IgD-negative memory B cell (primary cell): ENCODE results near the gene CRYBB2. TPM values are rescaled to one million over a fixed set of nuclear protein-coding genes. Genes with fewer than 3 reads are reported as not detected.
"Not testable (repeated sequence)": the region's sequence is repeated elsewhere in the genome, so short reads cannot be mapped to it uniquely, and the experiment has no call there.

Experiments used
- H3K27ac Mint-ChIP-seq, 3 donors: one replicate each; pipeline ENCODE4 v1.8.0; 2020 to 2022; ENCODE audit warnings: mild to moderate bottlenecking in 3 of 3, mixed read lengths in 3 of 3, moderate library complexity in 1 of 3
- H3K27me3 Mint-ChIP-seq: one replicate; pipeline ENCODE4 v1.8.0; 2021; ENCODE audit warnings: mixed read lengths
- H3K36me3 Mint-ChIP-seq: one replicate; pipeline ENCODE4 v1.8.0; 2020; ENCODE audit warnings: mild to moderate bottlenecking, mixed read lengths
- H3K4me1 Mint-ChIP-seq, 3 donors: one replicate each; pipeline ENCODE4 v1.8.0; 2020 to 2022; ENCODE audit warnings: mixed read lengths in 3 of 3, mild to moderate bottlenecking in 1 of 3
- H3K4me3 Mint-ChIP-seq, 4 donors: one replicate each; pipeline ENCODE4 v1.8.0; 2020 to 2022; ENCODE audit warnings: mild to moderate bottlenecking in 4 of 4, mixed read lengths in 4 of 4, moderate library complexity in 3 of 4
- H3K9me3 Mint-ChIP-seq, 3 donors: one replicate each; pipeline ENCODE4 v1.8.0; 2020 to 2021; ENCODE audit warnings: mixed read lengths in 3 of 3, mild to moderate bottlenecking in 1 of 3
- polyA plus RNA-seq: library from polyadenylated mRNA; unstranded; fragments of 300-500 nt; fragmentation: Illumina TruSeq; gene quantifications from one replicate; pipeline ENCODE4 v1.2.3, GENCODE V29; 2021

CRYBB2 gene
- polyA plus RNA-seq, 1 donor from 2014 or later: not detected

DNA sequence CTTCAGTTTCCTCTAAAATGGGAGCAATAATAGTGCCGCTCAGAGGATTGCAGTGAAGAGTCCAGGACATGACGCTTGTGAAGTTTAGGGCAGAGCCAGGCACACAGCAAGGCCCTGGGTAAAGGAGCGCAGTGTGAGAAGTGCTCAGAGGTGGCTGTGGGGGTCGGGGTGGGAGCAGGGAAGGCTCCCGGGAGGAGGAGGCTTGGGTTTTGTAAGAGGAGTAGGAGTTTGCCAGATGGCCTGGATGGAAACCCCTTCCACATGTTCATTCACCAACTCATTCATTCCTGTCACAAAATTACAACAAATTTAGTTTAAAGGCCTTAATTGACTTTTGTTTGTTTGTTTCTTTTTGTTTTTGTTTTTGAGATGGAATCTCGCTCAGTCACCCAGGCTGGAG lies 17.0 kb downstream of the CRYBB2 start:
- peaks cover 38% of the 10 kb centered on the region for H3K27me3 Mint-ChIP-seq
- peaks cover 3 to 7% (median 3%) of the 10 kb centered on the region in 3 donors for H3K4me1 Mint-ChIP-seq
- H3K27ac Mint-ChIP-seq: no peak overlapping the region
- H3K4me3 Mint-ChIP-seq: peak overlapping the region in 3 of 4 donors; percentile 48 to 79 (median 66)
- H3K36me3 Mint-ChIP-seq: peaks cover 1% of the 10 kb centered on the region
- peaks cover 0 to 4% (median 0%) of the 10 kb centered on the region in 3 donors for H3K9me3 Mint-ChIP-seq

DNA sequence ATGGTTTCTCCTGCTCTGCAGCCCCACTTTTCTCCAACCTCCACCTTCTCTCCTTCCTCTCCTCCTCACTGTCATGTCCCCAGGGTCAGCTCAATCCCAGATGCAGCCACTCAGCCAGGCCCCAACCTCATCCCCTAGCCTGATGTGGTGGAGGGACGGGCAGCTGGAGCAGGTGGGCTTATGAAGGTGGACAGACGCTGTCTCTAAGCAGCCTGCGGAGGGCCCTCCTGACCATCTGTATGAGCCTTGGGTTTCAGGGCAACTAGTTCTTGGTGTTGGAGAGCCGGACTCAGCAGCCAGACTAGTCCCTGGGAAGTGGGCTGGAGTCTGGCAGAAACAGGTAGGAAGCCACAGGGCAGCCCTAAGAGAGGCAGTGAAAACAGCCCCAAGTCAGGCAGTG lies 18.1 kb downstream of the CRYBB2 start:
- peaks cover 0 to 4% (median 0%) of the 10 kb centered on the region in 3 donors for H3K9me3 Mint-ChIP-seq
- peaks cover 3 to 7% (median 3%) of the 10 kb centered on the region in 3 donors for H3K4me1 Mint-ChIP-seq
- peaks cover 32% of the 10 kb centered on the region for H3K27me3 Mint-ChIP-seq
- no peak overlapping the region for H3K4me3 Mint-ChIP-seq
- no peak overlapping the region for H3K27ac Mint-ChIP-seq
- H3K36me3 Mint-ChIP-seq: peaks cover 1% of the 10 kb centered on the region

DNA sequence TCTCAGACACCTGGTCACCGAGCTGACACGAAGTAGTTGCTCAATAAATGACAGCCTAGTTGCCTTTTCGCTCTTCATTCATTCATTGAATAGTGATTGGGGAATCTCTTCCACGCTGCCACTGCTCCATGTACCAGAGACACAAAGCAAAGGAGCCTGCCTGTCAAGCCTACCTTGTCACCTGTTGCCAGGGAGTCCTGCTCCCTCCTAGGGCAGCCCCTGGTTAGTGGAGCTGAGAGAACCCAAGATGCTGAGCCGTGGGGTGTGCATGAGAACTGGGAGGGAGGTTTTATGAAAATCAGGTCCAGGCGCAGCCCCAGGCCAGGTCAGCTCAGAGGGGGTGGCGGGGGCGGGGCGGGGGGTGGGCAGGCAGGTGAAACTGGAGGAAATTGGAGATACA lies 18.6 kb downstream of the CRYBB2 start:
- peaks cover 32% of the 10 kb centered on the region for H3K27me3 Mint-ChIP-seq
- not testable (repeated sequence) for H3K4me3 Mint-ChIP-seq, H3K36me3 Mint-ChIP-seq, H3K27ac Mint-ChIP-seq, H3K4me1 Mint-ChIP-seq, H3K9me3 Mint-ChIP-seq

DNA sequence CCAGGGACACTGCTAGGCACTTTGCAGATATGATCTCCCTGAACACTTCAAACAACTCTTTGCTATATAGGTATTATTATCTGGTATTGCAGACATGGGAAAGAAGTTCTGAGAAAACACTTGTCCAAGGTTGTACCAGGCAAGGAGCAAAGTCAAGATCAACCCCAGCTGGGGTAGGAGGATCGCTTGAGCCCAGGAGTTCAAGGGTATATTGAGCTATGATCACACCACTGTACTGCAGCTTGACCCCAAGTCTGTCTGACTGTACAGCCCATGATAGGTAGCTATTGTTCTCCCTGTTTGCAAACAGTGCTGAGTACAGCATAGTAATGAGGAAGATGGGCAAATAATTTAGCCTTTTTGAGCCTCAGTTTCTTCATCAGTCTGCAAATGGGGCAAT lies 35.7 kb downstream of the CRYBB2 start:
- not testable (repeated sequence) for H3K4me3 Mint-ChIP-seq, H3K36me3 Mint-ChIP-seq, H3K27me3 Mint-ChIP-seq, H3K27ac Mint-ChIP-seq, H3K9me3 Mint-ChIP-seq, H3K4me1 Mint-ChIP-seq

DNA sequence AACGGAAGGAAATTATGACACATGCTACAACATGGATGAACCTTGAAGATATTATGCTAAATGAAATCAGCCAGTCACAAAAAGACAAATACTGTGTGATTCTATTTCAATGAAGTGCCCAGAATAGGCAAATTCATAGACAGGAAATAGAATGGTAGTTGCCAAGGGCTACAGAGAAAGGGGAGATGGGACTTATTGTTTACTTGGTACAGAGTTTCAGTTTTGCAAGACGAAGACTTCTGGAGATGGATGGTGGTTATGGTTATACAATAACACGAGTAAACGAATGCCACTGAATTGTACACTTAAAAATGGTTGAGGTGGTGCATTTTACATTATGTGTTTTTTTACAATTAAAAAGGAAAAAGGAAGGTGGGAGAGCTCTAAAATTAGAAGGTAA lies 48.1 kb downstream of the CRYBB2 start:
- not testable (repeated sequence) for H3K4me3 Mint-ChIP-seq, H3K36me3 Mint-ChIP-seq, H3K27me3 Mint-ChIP-seq
- Mint-ChIP-seq H3K27ac (peak overlapping the region in 2 of 3 donors; percentile 20 to 73), H3K9me3 (peaks cover 2 to 18% (median 4%) of the 10 kb centered on the region in 3 donors), H3K4me1 (peaks cover 3 to 12% (median 4%) of the 10 kb centered on the region in 3 donors)

DNA sequence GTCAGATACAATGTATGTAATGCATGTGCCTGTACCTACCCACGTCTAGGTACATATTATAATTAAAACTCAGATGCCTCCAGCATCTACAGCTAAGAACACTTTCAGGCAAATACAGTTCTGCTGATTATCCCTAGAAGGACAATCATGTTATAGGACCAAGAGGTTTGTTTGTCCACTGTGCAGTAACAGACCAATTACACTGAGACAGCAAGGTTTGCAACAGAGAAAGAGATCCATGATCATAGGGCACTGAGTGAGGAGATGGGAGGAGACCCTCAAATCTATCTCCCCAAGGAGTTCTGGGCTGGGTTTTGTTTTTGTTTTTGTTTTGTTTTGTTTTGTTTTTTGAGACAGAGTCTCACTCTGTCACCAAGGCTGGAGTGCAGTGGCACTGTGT lies 49.5 kb downstream of the CRYBB2 start:
- Mint-ChIP-seq H3K9me3 (peaks cover 4 to 18% (median 6%) of the 10 kb centered on the region in 3 donors), H3K4me1 (peaks cover 3 to 12% (median 4%) of the 10 kb centered on the region in 3 donors)
- H3K27ac Mint-ChIP-seq, H3K27me3 Mint-ChIP-seq, H3K4me3 Mint-ChIP-seq, H3K36me3 Mint-ChIP-seq: not testable (repeated sequence)

DNA sequence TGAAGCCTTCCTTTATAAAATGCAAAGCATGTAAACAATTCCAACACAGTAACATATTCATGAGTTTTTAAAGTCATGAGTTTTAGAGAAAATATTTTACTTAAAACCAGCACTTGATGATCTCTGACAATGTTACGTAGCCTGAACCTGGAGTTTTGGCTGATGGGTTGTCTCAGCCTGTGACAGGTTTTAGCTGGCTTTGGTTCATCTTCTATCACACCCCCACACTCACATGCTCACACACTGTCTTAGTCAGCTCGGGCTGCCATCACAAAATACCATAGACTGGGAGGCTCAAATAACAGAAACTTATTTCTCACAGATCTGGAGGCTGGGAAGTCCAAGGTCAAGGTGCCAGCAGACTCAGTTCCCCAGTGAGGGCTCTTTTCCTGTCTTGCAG lies 50.6 kb downstream of the CRYBB2 start:
- not testable (repeated sequence) for H3K27ac Mint-ChIP-seq, H3K36me3 Mint-ChIP-seq, H3K27me3 Mint-ChIP-seq, H3K4me3 Mint-ChIP-seq
- Mint-ChIP-seq H3K4me1 (peaks cover 3 to 14% (median 4%) of the 10 kb centered on the region in 3 donors), H3K9me3 (peaks cover 2 to 11% (median 4%) of the 10 kb centered on the region in 3 donors)

DNA sequence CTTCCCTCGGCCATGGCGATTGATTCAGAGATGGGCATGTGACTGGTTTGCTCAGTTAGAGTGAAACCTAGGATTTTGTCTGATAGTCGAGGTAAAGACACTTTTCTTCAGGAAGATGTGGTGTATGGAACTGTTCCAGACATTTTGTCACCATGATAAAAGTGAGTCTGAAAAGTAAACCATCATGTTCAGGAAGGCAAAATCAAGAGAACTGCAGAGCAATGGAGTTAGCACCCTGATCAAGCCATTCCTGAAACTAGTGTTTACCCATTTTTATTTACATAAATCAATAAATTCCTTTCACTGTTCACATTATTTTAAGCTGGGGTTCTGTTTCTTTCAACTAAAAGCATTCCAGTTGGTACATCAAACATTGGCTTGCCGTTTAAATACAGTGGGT lies 53.8 kb downstream of the CRYBB2 start:
- not testable (repeated sequence) for H3K27me3 Mint-ChIP-seq, H3K4me3 Mint-ChIP-seq, H3K36me3 Mint-ChIP-seq, H3K27ac Mint-ChIP-seq, H3K4me1 Mint-ChIP-seq
- peaks cover 2 to 11% (median 2%) of the 10 kb centered on the region in 3 donors for H3K9me3 Mint-ChIP-seq

DNA sequence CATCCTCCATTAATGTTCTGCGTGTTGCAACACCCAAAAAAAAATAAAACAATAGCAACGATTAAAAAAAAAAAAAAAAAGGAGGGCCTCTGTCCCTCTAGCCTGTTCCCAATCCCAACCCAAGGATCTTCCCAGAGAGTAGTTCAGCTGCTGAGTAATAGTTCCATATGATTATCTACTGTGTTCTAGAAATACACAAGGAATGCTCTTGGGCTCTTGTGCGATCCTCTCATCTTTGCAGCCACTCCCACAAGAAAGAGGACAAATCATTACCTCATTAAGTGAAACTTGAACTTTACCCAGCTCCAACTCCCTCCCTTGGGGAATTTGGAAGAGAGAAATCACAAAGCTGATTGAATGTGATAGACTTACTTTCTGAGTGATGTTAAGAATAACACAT lies 54.5 kb downstream of the CRYBB2 start:
- H3K27ac Mint-ChIP-seq, H3K36me3 Mint-ChIP-seq, H3K4me1 Mint-ChIP-seq, H3K9me3 Mint-ChIP-seq, H3K4me3 Mint-ChIP-seq, H3K27me3 Mint-ChIP-seq: not testable (repeated sequence)

DNA sequence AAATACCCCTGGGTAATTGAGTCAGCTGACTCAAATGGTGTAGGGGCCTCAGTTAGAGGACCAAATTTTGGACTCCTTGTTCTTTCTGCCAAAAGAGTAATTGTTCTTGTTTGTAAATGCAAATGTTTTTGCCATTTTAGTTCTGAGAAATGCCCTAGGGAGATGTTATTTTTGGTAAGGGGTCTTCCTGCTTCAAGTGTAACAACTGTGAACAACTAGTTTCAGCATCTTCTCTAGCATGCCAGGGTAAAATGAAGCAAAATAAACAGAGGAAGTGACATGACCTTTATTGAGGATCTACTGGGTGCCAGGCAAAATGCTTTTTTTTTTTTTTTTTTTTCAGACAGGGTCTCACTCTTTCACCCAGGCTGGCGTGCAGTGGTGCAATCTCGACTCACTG lies 60.7 kb downstream of the CRYBB2 start:
- not testable (repeated sequence) for H3K9me3 Mint-ChIP-seq, H3K36me3 Mint-ChIP-seq
- Mint-ChIP-seq H3K27me3 (peaks cover 33% of the 10 kb centered on the region), H3K4me3 (peak overlapping the region in 3 of 4 donors; percentile 6 to 75 (median 56)), H3K27ac (peak overlapping the region in 2 of 3 donors; percentile 69 to 78), H3K4me1 (peaks cover 10 to 35% (median 25%) of the 10 kb centered on the region in 3 donors)

Other genes with a start within 250 kb of the CRYBB2 start
- gene CRYBB3, start 19.8 kb upstream of the CRYBB2 start, polyA plus RNA-seq: not detected